Measurements from ENCODE around the gene RBM24. TPM values are rescaled to one million over a fixed set of nuclear protein-coding genes. Genes with fewer than 3 reads are reported as not detected.
A peak's percentile ranks its signal among the peaks of the same experiment; 100 is the strongest.

RBM24 gene
- total RNA-seq, result 1 to 10 TPM; 2.6 to 8.3 (median 6.8) TPM
- long read RNA-seq, donor 1, transcript RBM24-202 (4 exons, 2,703 nt), result major isoform, 8 of 14 reads
- long read RNA-seq, donor 1, partial matches to known transcripts, result 4 of 14 reads
- long read RNA-seq, donor 1, other reads (novel, unspliced or antisense), result 1 of 14 reads
- long read RNA-seq, donor 2, partial matches to known transcripts, result 0 of 2 reads
- long read RNA-seq, donor 2, other reads (novel, unspliced or antisense), result 0 of 2 reads

GRCh38 chr6:17281100-17281496, at the start of gene RBM24:
Gene RBM24 (plus strand): TSS chr6:17281361. CDS start chr6:17281582, 221 bp downstream.
- Histone ChIP-seq H3K36me3 (ENCODE audit: low read depth) (no peaks in the 10 kb centered on the region), H3K4me1 (ENCODE audit: low read depth) (no peaks in the 10 kb centered on the region), H3K9me3 (no peaks in the 10 kb centered on the region), H3K4me3 (peak within 1 kb of the TSS; percentile 35)
- peak; percentile 83 for ATAC-seq
- DNase-seq, result peak; percentile 79 to 84 (median 82)
- intact Hi-C loops (cut with DNase I, micrococcal nuclease), result loop anchor here in 1 of 2 donors (5.0 kb wide), 1 partner anchor 301 kb away; no protein-coding TSS in a partner anchor
- TF ChIP-seq, protein P1, sequence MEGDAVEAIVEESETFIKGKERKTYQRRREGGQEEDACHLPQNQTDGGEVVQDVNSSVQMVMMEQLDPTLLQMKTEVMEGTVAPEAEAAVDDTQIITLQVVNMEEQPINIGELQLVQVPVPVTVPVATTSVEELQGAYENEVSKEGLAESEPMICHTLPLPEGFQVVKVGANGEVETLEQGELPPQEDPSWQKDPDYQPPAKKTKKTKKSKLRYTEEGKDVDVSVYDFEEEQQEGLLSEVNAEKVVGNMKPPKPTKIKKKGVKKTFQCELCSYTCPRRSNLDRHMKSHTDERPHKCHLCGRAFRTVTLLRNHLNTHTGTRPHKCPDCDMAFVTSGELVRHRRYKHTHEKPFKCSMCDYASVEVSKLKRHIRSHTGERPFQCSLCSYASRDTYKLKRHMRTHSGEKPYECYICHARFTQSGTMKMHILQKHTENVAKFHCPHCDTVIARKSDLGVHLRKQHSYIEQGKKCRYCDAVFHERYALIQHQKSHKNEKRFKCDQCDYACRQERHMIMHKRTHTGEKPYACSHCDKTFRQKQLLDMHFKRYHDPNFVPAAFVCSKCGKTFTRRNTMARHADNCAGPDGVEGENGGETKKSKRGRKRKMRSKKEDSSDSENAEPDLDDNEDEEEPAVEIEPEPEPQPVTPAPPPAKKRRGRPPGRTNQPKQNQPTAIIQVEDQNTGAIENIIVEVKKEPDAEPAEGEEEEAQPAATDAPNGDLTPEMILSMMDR (IDR thresholded peaks at IDR 0.05), result no peak

DNA sequence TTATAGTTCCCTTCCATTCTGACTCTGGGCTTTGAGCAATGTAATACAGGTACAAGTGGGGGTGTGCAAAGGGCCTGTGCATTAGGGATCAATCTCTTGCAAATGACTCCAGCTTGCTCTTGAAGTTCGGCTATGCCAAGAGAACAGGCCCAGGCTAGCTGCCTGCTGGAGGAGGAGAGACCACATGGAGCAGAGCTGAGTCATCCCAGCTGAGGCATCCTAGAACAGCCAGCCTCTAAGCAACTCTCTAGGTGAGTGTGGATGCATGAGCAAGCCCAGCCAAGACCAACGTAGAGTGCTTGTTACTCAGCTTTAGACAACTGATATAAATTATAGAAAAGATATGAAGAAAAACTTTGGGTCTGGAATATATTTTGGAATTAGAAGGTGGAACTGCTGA, 47.6 kb upstream of the RBM24 start:
- TF ChIP-seq, protein P1 (IDR thresholded peaks at IDR 0.05), result no peak
- no peak for DNase-seq
- Histone ChIP-seq H3K9me3 (no peaks in the 10 kb centered on the region), H3K36me3 (ENCODE audit: low read depth) (no peaks in the 10 kb centered on the region), H3K4me3 (no peak overlapping the region), H3K4me1 (ENCODE audit: low read depth) (no peaks in the 10 kb centered on the region)
- intact Hi-C loops (cut with DNase I, micrococcal nuclease), result no loop called here
- no peak for ATAC-seq

DNA sequence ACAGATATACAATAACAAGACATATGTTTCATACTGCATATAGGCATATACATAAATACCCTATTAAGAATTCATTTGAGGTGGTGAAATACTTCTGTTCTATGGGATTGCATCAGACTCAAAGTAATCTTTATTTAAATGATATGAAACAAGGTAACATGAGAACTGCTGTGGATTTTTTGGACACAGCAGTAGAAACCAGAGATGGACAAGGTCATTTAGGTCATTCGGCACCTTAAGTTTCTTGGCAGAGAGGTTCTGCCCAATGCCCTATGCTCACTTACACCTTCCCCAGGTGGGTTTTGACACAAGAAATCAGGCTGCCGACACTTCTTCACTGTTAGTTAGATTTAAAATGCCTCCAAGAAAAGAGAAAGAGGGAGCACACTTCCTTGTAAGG, 43.9 kb upstream of the RBM24 start:
- TF ChIP-seq, protein P1 (IDR thresholded peaks at IDR 0.05), result no peak
- intact Hi-C loops (cut with DNase I, micrococcal nuclease), result no loop called here
- ATAC-seq (no peak), DNase-seq (no peak)
- Histone ChIP-seq H3K4me1 (ENCODE audit: low read depth) (no peaks in the 10 kb centered on the region), H3K36me3 (ENCODE audit: low read depth) (no peaks in the 10 kb centered on the region), H3K9me3 (no peaks in the 10 kb centered on the region), H3K4me3 (no peak overlapping the region)

DNA sequence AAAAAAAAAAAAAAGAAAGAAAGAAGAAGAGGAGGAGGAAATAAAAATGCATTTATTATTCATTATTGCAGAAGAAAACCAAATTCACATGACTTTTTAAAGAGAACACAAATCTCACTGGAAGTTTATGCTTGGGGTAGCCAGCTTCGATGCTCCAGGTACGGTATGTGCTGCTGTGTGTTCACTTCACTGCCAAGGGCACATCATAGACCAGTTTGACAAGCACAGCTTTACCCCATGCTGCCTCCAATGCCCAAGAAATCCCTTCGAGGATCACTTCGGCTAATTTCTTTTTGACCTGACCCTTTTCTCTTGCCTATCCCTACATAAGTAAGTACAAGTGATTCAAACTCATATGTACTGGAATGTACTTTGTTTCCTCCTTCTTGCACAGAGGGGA, 41.9 kb upstream of the RBM24 start:
- no peaks in the 10 kb centered on the region for H3K36me3 ChIP-seq (ENCODE audit: low read depth)
- intact Hi-C loops (cut with DNase I, micrococcal nuclease), result no loop called here
- DNase-seq (no peak), ATAC-seq (no peak)
- TF ChIP-seq, protein P1 (IDR thresholded peaks at IDR 0.05), result no peak
- H3K9me3 ChIP-seq, result no peaks in the 10 kb centered on the region
- no peak overlapping the region for H3K4me3 ChIP-seq
- no peaks in the 10 kb centered on the region for H3K4me1 ChIP-seq (ENCODE audit: low read depth)

- DNase-seq, result no peak
- intact Hi-C loops (cut with DNase I, micrococcal nuclease), result no loop called here
- no peak for ATAC-seq
- Histone ChIP-seq H3K4me1 (ENCODE audit: low read depth) (no peaks in the 10 kb centered on the region), H3K4me3 (no peak overlapping the region), H3K9me3 (no peaks in the 10 kb centered on the region), H3K36me3 (ENCODE audit: low read depth) (no peaks in the 10 kb centered on the region)
- TF ChIP-seq, protein P1 (IDR thresholded peaks at IDR 0.05), result no peak
These were observed 40.2 kb upstream of the RBM24 start for GRCh38 chr6:17240803-17241500.
